ENCODE data around the gene CDYL2. TPM values are rescaled to one million over a fixed set of nuclear protein-coding genes. Genes with fewer than 3 reads are reported as not detected.
"Not testable (repeated sequence)": the region's sequence is repeated elsewhere in the genome, so short reads cannot be mapped to it uniquely, and the experiment has no call there.

Gene CDYL2
- total RNA-seq, 2 experiments from 2014 or later: 31.6 to 37.8 TPM

GRCh38 chr16:80759419-80760162 is 44.8 kb downstream of the CDYL2 start:
- POLR2A ChIA-PET: no interaction called here

GRCh38 chr16:80754476-80754875 is 49.9 kb downstream of the CDYL2 start:
- POLR2A ChIA-PET: no interaction called here
- CTCF ChIA-PET: no interaction called here

More at GRCh38 chr16:80759419-80760162, 44.8 kb downstream of the CDYL2 start:
- CTCF ChIA-PET: interaction anchor here (1.0 kb wide), 1 partner anchor 47 kb away, joined by 3 read pairs; no protein-coding TSS in a partner anchor

- ChIA-PET POLR2A (no interaction called here), CTCF (interaction anchor here (0.6 kb wide), 1 partner anchor 143 kb away, joined by 3 read pairs; no protein-coding TSS in a partner anchor)
These were observed 51.9 kb downstream of the CDYL2 start for GRCh38 chr16:80752541-80752940.

GRCh38 chr16:80751167-80751566 is 53.2 kb downstream of the CDYL2 start:
- POLR2A ChIA-PET: no interaction called here

GRCh38 chr16:80746231-80746630 is 58.2 kb downstream of the CDYL2 start:
- ChIA-PET POLR2A (no interaction called here), CTCF (no interaction called here)

More at GRCh38 chr16:80751167-80751566, 53.2 kb downstream of the CDYL2 start:
- CTCF ChIA-PET: no interaction called here

GRCh38 chr16:80744856-80745255 is 59.5 kb downstream of the CDYL2 start:
- ChIA-PET CTCF (interaction anchor here (1.2 kb wide), 1 partner anchor 9 kb away, joined by 3 read pairs; no protein-coding TSS in a partner anchor), POLR2A (no interaction called here)

GRCh38 chr16:80743772-80744171 is 60.6 kb downstream of the CDYL2 start:
- ChIA-PET CTCF (interaction anchor here (1.2 kb wide), 1 partner anchor 8 kb away, joined by 3 read pairs; no protein-coding TSS in a partner anchor), POLR2A (no interaction called here)

GRCh38 chr16:80743273-80743672 is 61.1 kb downstream of the CDYL2 start:
- CTCF ChIA-PET: no interaction called here
- POLR2A ChIA-PET: no interaction called here

- ChIA-PET POLR2A (no interaction called here), CTCF (no interaction called here)
These were observed 62.1 kb downstream of the CDYL2 start for GRCh38 chr16:80742331-80742730.

GRCh38 chr16:80741724-80742123 is 62.7 kb downstream of the CDYL2 start:
- POLR2A ChIA-PET: no interaction called here
- CTCF ChIA-PET: no interaction called here

- ChIA-PET POLR2A (interaction anchor here (0.6 kb wide), 1 partner anchor 1139 kb away, joined by 3 read pairs; the partner anchor contains the start of gene MAF), CTCF (no interaction called here)
These were observed 64.9 kb downstream of the CDYL2 start for GRCh38 chr16:80739523-80739922.

GRCh38 chr16:80738521-80738920 is 65.9 kb downstream of the CDYL2 start:
- ChIA-PET POLR2A (interaction anchor here (0.6 kb wide), 1 partner anchor 137 kb away, joined by 3 read pairs; no protein-coding TSS in a partner anchor), CTCF (no interaction called here)

GRCh38 chr16:80735846-80736245 is 68.6 kb downstream of the CDYL2 start:
- POLR2A ChIA-PET: no interaction called here

GRCh38 chr16:80733407-80733806 is 71.0 kb downstream of the CDYL2 start:
- ChIA-PET CTCF (no interaction called here), POLR2A (no interaction called here)

More at GRCh38 chr16:80735846-80736245, 68.6 kb downstream of the CDYL2 start:
- CTCF ChIA-PET: interaction anchor here (0.7 kb wide), 1 partner anchor 9 kb away, joined by 3 read pairs; no protein-coding TSS in a partner anchor

GRCh38 chr16:80731915-80732314 is 72.5 kb downstream of the CDYL2 start:
- ChIA-PET POLR2A (no interaction called here), CTCF (no interaction called here)

GRCh38 chr16:80727066-80727763 is 77.2 kb downstream of the CDYL2 start:
- CTCF ChIA-PET, POLR2A ChIA-PET: not testable (repeated sequence)

GRCh38 chr16:80725566-80726162 is 78.7 kb downstream of the CDYL2 start:
- POLR2A ChIA-PET: no interaction called here
- CTCF ChIA-PET: no interaction called here

GRCh38 chr16:80723981-80724380 is 80.4 kb downstream of the CDYL2 start:
- ChIA-PET POLR2A (no interaction called here), CTCF (no interaction called here)

GRCh38 chr16:80723091-80723490 is 81.3 kb downstream of the CDYL2 start:
- CTCF ChIA-PET: interaction anchor here (0.8 kb wide), 1 partner anchor 14 kb away, joined by 3 read pairs; no protein-coding TSS in a partner anchor
- POLR2A ChIA-PET: no interaction called here

GRCh38 chr16:80720804-80721371 is 83.5 kb downstream of the CDYL2 start:
- ChIA-PET CTCF (no interaction called here), POLR2A (no interaction called here)

All from activated CD8-positive, alpha-beta memory T cell treated with anti-CD3 and anti-CD28 coated beads for 36 hours (primary cell).